Astrocyte (in vitro differentiated cells and primary cell): ENCODE results near the gene SPINK4. TPM values are rescaled to one million over a fixed set of nuclear protein-coding genes. Genes with fewer than 3 reads are reported as not detected.

Source experiments
- DNase-seq: peaks from one replicate; pipeline ENCODE4 v3.0.0-alpha.2; 2010; ENCODE audit warnings: low read depth
- FAIRE-seq: peaks from 2 replicates; lab custom pipeline; 2011; peaks lifted over from hg19 to GRCh38; lab: Jason Lieb, UNC
- H2AFZ ChIP-seq: 2 replicates; pipeline ENCODE4 v1.6.0; 2012; ENCODE audit warnings: low read depth, low read length, inconsistent platforms
- H3K27ac ChIP-seq: 2 replicates; pipeline ENCODE4 v1.5.1; 2011; ENCODE audit warnings: low read depth, low read length, inconsistent platforms
- H3K27me3 ChIP-seq: 2 replicates; pipeline ENCODE4 v1.6.0; 2011; ENCODE audit warnings: low read length, inconsistent platforms; ENCODE audit not compliant: insufficient read depth
- H3K36me3 ChIP-seq: 2 replicates; pipeline ENCODE4 v1.5.1; 2011; ENCODE audit warnings: low read length, inconsistent platforms; ENCODE audit not compliant: insufficient read depth
- H3K4me1 ChIP-seq: 2 replicates; pipeline ENCODE4 v1.5.1; 2011; ENCODE audit warnings: low read length, inconsistent platforms; ENCODE audit not compliant: insufficient read depth
- H3K4me2 ChIP-seq: 2 replicates; pipeline ENCODE4 v1.6.0; 2012; ENCODE audit warnings: low read length, inconsistent platforms
- H3K4me3 ChIP-seq: 2 replicates; pipeline ENCODE4 v1.5.1; 2011; ENCODE audit warnings: low read depth, mild to moderate bottlenecking, low read length, inconsistent platforms; ENCODE audit not compliant: insufficient read depth
- H3K79me2 ChIP-seq: 2 replicates; pipeline ENCODE4 v1.6.0; 2012; ENCODE audit warnings: mild to moderate bottlenecking, low read length, inconsistent platforms; ENCODE audit not compliant: insufficient read depth
- H3K9ac ChIP-seq: 2 replicates; pipeline ENCODE4 v1.6.0; 2012; ENCODE audit warnings: mild to moderate bottlenecking, low read length, inconsistent platforms
- H3K9me3 ChIP-seq: 2 replicates; pipeline ENCODE4 v1.5.1; 2012; ENCODE audit warnings: low read depth, mild to moderate bottlenecking, low read length, inconsistent platforms; ENCODE audit not compliant: insufficient read depth
- H4K20me1 ChIP-seq: 2 replicates; pipeline ENCODE4 v1.6.0; 2012; ENCODE audit warnings: low read length, inconsistent platforms; ENCODE audit not compliant: insufficient read depth
- H3K27ac Mint-ChIP-seq: one replicate; pipeline ENCODE4 v1.8.0; 2021; ENCODE audit warnings: mild to moderate bottlenecking, mixed read lengths; ENCODE audit not compliant: unreplicated experiment
- H3K27me3 Mint-ChIP-seq: one replicate; pipeline ENCODE4 v1.8.0; 2021; ENCODE audit warnings: low read depth, mixed read lengths; ENCODE audit not compliant: unreplicated experiment
- H3K36me3 Mint-ChIP-seq: one replicate; pipeline ENCODE4 v1.8.0; 2021; ENCODE audit warnings: low read depth, mixed read lengths; ENCODE audit not compliant: unreplicated experiment
- H3K4me1 Mint-ChIP-seq: one replicate; pipeline ENCODE4 v1.8.0; 2021; ENCODE audit warnings: low read depth, mixed read lengths; ENCODE audit not compliant: unreplicated experiment
- H3K4me3 Mint-ChIP-seq: one replicate; pipeline ENCODE4 v1.8.0; 2021; ENCODE audit warnings: mild to moderate bottlenecking, moderate library complexity, mixed read lengths; ENCODE audit not compliant: unreplicated experiment
- H3K9me3 Mint-ChIP-seq: one replicate; pipeline ENCODE4 v1.8.0; 2021; ENCODE audit warnings: mild to moderate bottlenecking, mixed read lengths; ENCODE audit not compliant: unreplicated experiment
- EZH2 ChIP-seq: IDR thresholded peaks from 2 replicates; pipeline ENCODE4 v1.6.1; 2012; ENCODE audit warnings: mild to moderate bottlenecking, low read length, inconsistent platforms; ENCODE audit not compliant: insufficient read depth
- total RNA-seq: library from RNA; stranded (reverse); gene quantifications from 2 replicates; pipeline ENCODE4 v1.2.1, GENCODE V29; 2021
- TF ChIP-seq, protein P1 (sequence below): IDR thresholded peaks from 2 replicates; pipeline ENCODE4 v1.5.1; 2011; ENCODE audit warnings: low read depth, mild to moderate bottlenecking, inconsistent platforms, low read length, moderate library complexity; ENCODE audit not compliant: insufficient read depth

Gene SPINK4
- total RNA-seq, 1 donor from 2014 or later: not detected

DNA sequence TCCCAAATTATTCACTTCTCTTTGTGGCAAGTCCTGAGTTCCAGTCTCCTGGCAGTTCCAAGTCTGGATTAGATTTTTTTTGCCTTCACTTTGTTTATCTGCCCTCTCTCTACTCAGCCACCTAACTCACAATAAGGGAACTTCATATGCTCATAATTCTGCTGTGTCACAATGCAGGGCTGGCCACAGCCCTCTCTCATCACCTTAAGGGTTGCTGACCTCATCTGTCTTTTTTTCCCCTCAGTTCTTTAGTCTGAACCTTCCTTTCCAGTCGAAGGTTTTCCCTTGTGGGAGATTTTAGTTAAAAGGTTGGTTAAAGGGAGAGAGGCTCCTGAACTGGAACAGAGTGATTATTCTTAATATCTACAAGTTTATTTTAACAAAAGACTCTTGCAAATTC, 20.4 kb downstream of the SPINK4 start:
- no peak for TF ChIP-seq EZH2
- TF ChIP-seq, protein P1, sequence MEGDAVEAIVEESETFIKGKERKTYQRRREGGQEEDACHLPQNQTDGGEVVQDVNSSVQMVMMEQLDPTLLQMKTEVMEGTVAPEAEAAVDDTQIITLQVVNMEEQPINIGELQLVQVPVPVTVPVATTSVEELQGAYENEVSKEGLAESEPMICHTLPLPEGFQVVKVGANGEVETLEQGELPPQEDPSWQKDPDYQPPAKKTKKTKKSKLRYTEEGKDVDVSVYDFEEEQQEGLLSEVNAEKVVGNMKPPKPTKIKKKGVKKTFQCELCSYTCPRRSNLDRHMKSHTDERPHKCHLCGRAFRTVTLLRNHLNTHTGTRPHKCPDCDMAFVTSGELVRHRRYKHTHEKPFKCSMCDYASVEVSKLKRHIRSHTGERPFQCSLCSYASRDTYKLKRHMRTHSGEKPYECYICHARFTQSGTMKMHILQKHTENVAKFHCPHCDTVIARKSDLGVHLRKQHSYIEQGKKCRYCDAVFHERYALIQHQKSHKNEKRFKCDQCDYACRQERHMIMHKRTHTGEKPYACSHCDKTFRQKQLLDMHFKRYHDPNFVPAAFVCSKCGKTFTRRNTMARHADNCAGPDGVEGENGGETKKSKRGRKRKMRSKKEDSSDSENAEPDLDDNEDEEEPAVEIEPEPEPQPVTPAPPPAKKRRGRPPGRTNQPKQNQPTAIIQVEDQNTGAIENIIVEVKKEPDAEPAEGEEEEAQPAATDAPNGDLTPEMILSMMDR: no peak

DNA sequence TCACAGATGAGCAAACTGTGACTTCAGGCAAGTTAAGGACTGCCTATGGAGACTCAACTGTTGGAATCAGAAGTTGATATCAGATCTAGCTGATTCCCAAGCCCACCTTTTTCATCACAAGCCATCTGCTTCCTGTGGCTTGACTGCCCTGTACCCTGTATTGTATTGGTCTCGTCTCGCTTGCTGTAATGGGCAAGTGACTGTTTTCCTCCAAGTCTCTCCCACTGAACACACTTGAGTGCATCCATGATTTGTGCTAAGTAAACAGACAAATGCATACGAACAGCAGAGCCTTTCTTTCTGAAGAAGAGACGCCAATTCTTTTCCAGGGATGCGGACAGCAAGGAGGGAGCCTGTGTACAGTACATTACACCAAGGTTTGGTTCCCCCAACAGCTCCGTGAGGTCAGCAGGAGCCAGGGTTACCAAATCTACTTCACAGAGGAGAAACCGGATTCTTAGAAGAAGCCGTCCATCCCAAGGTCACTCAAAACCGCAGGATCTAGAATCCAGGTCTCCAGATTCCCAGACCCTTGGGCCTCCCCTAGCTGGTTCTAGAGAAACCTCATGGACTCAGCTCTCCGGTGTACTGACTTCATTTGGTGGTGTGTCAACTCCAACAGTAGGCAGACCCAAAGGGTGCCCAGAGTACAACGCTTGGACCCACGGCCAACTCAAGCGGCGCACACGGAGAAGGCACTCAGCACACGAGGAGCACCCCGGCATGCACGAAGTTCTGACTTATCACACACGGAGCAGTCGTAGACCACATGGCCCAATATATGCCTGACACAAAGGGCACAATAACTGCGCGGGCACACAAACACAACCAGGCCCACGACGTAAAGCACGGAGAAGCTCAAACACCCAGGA, 23.4 kb downstream of the SPINK4 start:
- Histone ChIP-seq H3K4me2 (peak overlapping the region; percentile 93), H3K4me3 (peak overlapping the region; percentile 90), H3K27me3 (no peaks in the 10 kb centered on the region), H4K20me1 (peaks cover 17% of the 10 kb centered on the region), H3K4me1 (peaks cover 16% of the 10 kb centered on the region), H2AFZ (peak overlapping the region; percentile 95), H3K27ac (peak overlapping the region; percentile 83), H3K9ac (peak overlapping the region; percentile 97), H3K36me3 (peaks cover 47% of the 10 kb centered on the region), H3K79me2 (peaks cover 55% of the 10 kb centered on the region), H3K9me3 (no peaks in the 10 kb centered on the region)
- Mint-ChIP-seq H3K27me3 (no peaks in the 10 kb centered on the region), H3K4me1 (peaks cover 19% of the 10 kb centered on the region), H3K9me3 (no peaks in the 10 kb centered on the region), H3K27ac (peak overlapping the region; percentile 2), H3K36me3 (peaks cover 9% of the 10 kb centered on the region), H3K4me3 (peak overlapping the region; percentile 95)
- no peak for TF ChIP-seq EZH2
- TF ChIP-seq, protein P1: no peak
- no peak for FAIRE-seq
- DNase-seq: peak; percentile 10

More for the DNA sequence above, 20.4 kb downstream of the SPINK4 start:
- Histone ChIP-seq H4K20me1 (peaks cover 17% of the 10 kb centered on the region), H3K27me3 (no peaks in the 10 kb centered on the region), H3K9ac (no peak overlapping the region), H3K4me3 (no peak overlapping the region), H3K9me3 (no peaks in the 10 kb centered on the region), H3K4me1 (peaks cover 12% of the 10 kb centered on the region), H3K27ac (no peak overlapping the region), H3K4me2 (no peak overlapping the region), H3K79me2 (peaks cover 33% of the 10 kb centered on the region), H3K36me3 (peaks cover 44% of the 10 kb centered on the region), H2AFZ (no peak overlapping the region)
- no peak overlapping the region for H3K27ac Mint-ChIP-seq
- no peaks in the 10 kb centered on the region for H3K9me3 Mint-ChIP-seq
- FAIRE-seq: no peak
- H3K4me1 Mint-ChIP-seq: peaks cover 7% of the 10 kb centered on the region
- no peak for DNase-seq
- peaks cover 10% of the 10 kb centered on the region for H3K36me3 Mint-ChIP-seq
- H3K27me3 Mint-ChIP-seq: no peaks in the 10 kb centered on the region
- H3K4me3 Mint-ChIP-seq: no peak overlapping the region

DNA sequence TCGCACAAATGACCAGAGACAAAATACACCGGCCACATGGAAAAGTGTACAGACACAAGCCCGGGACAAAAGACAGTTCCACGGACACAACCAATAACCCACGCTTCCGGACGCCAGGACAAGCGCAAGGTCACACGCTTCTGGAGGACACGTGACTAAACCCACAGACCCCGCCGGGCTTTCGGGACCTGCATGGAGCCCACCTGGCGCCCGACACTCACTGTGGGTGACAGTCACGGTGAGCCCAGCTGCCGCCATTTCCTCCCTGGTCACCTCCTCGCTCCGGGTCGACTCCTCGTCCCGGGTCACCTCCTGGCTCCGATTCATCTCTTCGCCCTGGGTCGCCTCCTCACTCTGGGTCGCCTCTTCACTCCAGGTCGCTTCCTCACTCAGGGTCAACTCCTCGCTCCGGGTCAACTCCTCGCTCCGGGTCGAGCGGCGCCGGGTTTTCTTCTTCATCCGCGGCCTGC, 24.1 kb downstream of the SPINK4 start:
- TF ChIP-seq, protein P1: no peak
- TF ChIP-seq EZH2: no peak
- no peaks in the 10 kb centered on the region for H3K9me3 ChIP-seq
- peak overlapping the region; percentile 90 for H3K4me3 ChIP-seq
- H3K4me1 ChIP-seq: peaks cover 16% of the 10 kb centered on the region
- DNase-seq (no peak), FAIRE-seq (no peak)
- H3K4me2 ChIP-seq: peak overlapping the region; percentile 93
- peaks cover 17% of the 10 kb centered on the region for H4K20me1 ChIP-seq
- H3K36me3 Mint-ChIP-seq: peaks cover 9% of the 10 kb centered on the region
- H3K9me3 Mint-ChIP-seq: no peaks in the 10 kb centered on the region
- H3K27me3 ChIP-seq: no peaks in the 10 kb centered on the region
- peak overlapping the region; percentile 95 for H3K4me3 Mint-ChIP-seq
- H3K79me2 ChIP-seq: peaks cover 55% of the 10 kb centered on the region
- H3K27ac ChIP-seq: peak overlapping the region; percentile 83
- H3K27me3 Mint-ChIP-seq: no peaks in the 10 kb centered on the region
- H3K27ac Mint-ChIP-seq: peak overlapping the region; percentile 2
- H2AFZ ChIP-seq: peak overlapping the region; percentile 95
- H3K36me3 ChIP-seq: peaks cover 41% of the 10 kb centered on the region
- H3K4me1 Mint-ChIP-seq: peaks cover 19% of the 10 kb centered on the region
- peak overlapping the region; percentile 97 for H3K9ac ChIP-seq
